Measurements from ENCODE around the gene NPEPL1. TPM values are rescaled to one million over a fixed set of nuclear protein-coding genes. Genes with fewer than 3 reads are reported as not detected.
"Not testable (repeated sequence)": the region's sequence is repeated elsewhere in the genome, so short reads cannot be mapped to it uniquely, and the experiment has no call there.

The NPEPL1 gene
- total RNA-seq, 1 donor from 2014 or later, result 37.6 TPM

GRCh38 chr20:58755062-58755697 lies 62.6 kb downstream of the NPEPL1 start:
- Mint-ChIP-seq H3K36me3 (ENCODE audit: low read depth, unreplicated experiment) (no peaks in the 10 kb centered on the region), H3K4me1 (ENCODE audit: unreplicated experiment) (no peaks in the 10 kb centered on the region), H3K27ac (ENCODE audit: unreplicated experiment) (no peak overlapping the region), H3K9me3 (ENCODE audit: unreplicated experiment) (no peaks in the 10 kb centered on the region), H3K27me3 (ENCODE audit: unreplicated experiment) (peaks cover 4% of the 10 kb centered on the region), H3K4me3 (ENCODE audit: unreplicated experiment) (no peak overlapping the region)
- TF ChIP-seq CTCF (IDR thresholded peaks at IDR 0.05; ENCODE audit: unreplicated experiment), result no peak
- no peak for DNase-seq (ENCODE audit: low spot score)

- no peaks in the 10 kb centered on the region for H3K36me3 Mint-ChIP-seq (ENCODE audit: low read depth, unreplicated experiment)
- H3K27ac Mint-ChIP-seq (ENCODE audit: unreplicated experiment), result no peak overlapping the region
- no peak for DNase-seq (ENCODE audit: low spot score)
- H3K4me1 Mint-ChIP-seq (ENCODE audit: unreplicated experiment), result no peaks in the 10 kb centered on the region
- H3K4me3 Mint-ChIP-seq (ENCODE audit: unreplicated experiment), result no peak overlapping the region
- no peak for TF ChIP-seq CTCF (IDR thresholded peaks at IDR 0.05; ENCODE audit: unreplicated experiment)
- peaks cover 6% of the 10 kb centered on the region for H3K27me3 Mint-ChIP-seq (ENCODE audit: unreplicated experiment)
- H3K9me3 Mint-ChIP-seq (ENCODE audit: unreplicated experiment), result no peaks in the 10 kb centered on the region
Observed at GRCh38 chr20:58755766-58756449, 63.3 kb downstream of the NPEPL1 start.

- no peak for DNase-seq (ENCODE audit: low spot score)
- peaks cover 8% of the 10 kb centered on the region for H3K27me3 Mint-ChIP-seq (ENCODE audit: unreplicated experiment)
- H3K36me3 Mint-ChIP-seq (ENCODE audit: low read depth, unreplicated experiment), result no peaks in the 10 kb centered on the region
- TF ChIP-seq CTCF (IDR thresholded peaks at IDR 0.05; ENCODE audit: unreplicated experiment), result no peak
- H3K4me1 Mint-ChIP-seq (ENCODE audit: unreplicated experiment), result no peaks in the 10 kb centered on the region
- H3K27ac Mint-ChIP-seq (ENCODE audit: unreplicated experiment), result no peak overlapping the region
- no peak overlapping the region for H3K4me3 Mint-ChIP-seq (ENCODE audit: unreplicated experiment)
- H3K9me3 Mint-ChIP-seq (ENCODE audit: unreplicated experiment), result no peaks in the 10 kb centered on the region
Observed at GRCh38 chr20:58756450-58756775, 63.8 kb downstream of the NPEPL1 start.

GRCh38 chr20:58757647-58758046 lies 65.0 kb downstream of the NPEPL1 start:
- not testable (repeated sequence) for H3K4me1 Mint-ChIP-seq (ENCODE audit: unreplicated experiment); DNase-seq (ENCODE audit: low spot score); H3K9me3 Mint-ChIP-seq (ENCODE audit: unreplicated experiment); H3K36me3 Mint-ChIP-seq (ENCODE audit: low read depth, unreplicated experiment); H3K27me3 Mint-ChIP-seq (ENCODE audit: unreplicated experiment); H3K27ac Mint-ChIP-seq (ENCODE audit: unreplicated experiment); H3K4me3 Mint-ChIP-seq (ENCODE audit: unreplicated experiment)

GRCh38 chr20:58759947-58760346 lies 67.3 kb downstream of the NPEPL1 start:
- DNase-seq (ENCODE audit: low spot score), result no peak

More at GRCh38 chr20:58759947-58760346, 67.3 kb downstream of the NPEPL1 start:
- no peak overlapping the region for H3K4me3 Mint-ChIP-seq (ENCODE audit: unreplicated experiment)
- H3K9me3 Mint-ChIP-seq (ENCODE audit: unreplicated experiment), result no peaks in the 10 kb centered on the region
- H3K36me3 Mint-ChIP-seq (ENCODE audit: low read depth, unreplicated experiment), result no peaks in the 10 kb centered on the region
- no peak overlapping the region for H3K27ac Mint-ChIP-seq (ENCODE audit: unreplicated experiment)
- H3K27me3 Mint-ChIP-seq (ENCODE audit: unreplicated experiment), result peaks cover 4% of the 10 kb centered on the region
- H3K4me1 Mint-ChIP-seq (ENCODE audit: unreplicated experiment), result no peaks in the 10 kb centered on the region
- TF ChIP-seq CTCF (IDR thresholded peaks at IDR 0.05; ENCODE audit: unreplicated experiment), result no peak

Data from endothelial cell (in vitro differentiated cells).